GM15510 (cell line): ENCODE results near the gene TAS2R46.
"Not testable (repeated sequence)": the region's sequence is repeated elsewhere in the genome, so short reads cannot be mapped to it uniquely, and the experiment has no call there.

ENCODE experiments used
- POLR2A ChIP-seq: IDR thresholded peaks from 3 replicates; pipeline ENCODE4 v1.6.1; 2011; ENCODE audit warnings: borderline replicate concordance; ENCODE audit not compliant: insufficient read length; ENCODE audit errors: extremely low read depth

The TAS2R46 gene, protein sequence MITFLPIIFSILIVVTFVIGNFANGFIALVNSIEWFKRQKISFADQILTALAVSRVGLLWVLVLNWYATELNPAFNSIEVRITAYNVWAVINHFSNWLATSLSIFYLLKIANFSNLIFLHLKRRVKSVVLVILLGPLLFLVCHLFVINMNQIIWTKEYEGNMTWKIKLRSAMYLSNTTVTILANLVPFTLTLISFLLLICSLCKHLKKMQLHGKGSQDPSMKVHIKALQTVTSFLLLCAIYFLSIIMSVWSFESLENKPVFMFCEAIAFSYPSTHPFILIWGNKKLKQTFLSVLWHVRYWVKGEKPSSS

DNA sequence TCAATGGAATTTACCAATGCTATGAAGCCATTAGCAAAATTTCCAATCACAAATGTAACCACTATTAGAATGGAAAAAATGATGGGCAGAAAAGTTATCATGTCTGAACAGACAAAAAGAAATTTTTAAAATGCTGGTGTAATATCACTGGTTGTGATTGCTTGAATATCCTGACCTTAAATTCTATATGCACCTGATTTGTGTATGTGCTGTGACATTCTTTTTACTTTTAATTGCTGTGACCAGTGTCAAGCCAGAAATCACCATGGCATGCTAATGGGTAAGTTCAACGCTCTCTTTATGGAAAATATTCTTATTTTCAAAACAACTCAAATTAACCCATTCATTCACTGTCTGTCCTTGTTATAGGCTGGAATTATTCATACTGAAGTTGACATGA lies at the start of gene TAS2R46:
Gene TAS2R46 (minus strand): TSS at position 101 of the 400 bp plus-strand sequence. CDS start 0 bp downstream, at position 101.
- not testable (repeated sequence) for TF ChIP-seq POLR2A

DNA sequence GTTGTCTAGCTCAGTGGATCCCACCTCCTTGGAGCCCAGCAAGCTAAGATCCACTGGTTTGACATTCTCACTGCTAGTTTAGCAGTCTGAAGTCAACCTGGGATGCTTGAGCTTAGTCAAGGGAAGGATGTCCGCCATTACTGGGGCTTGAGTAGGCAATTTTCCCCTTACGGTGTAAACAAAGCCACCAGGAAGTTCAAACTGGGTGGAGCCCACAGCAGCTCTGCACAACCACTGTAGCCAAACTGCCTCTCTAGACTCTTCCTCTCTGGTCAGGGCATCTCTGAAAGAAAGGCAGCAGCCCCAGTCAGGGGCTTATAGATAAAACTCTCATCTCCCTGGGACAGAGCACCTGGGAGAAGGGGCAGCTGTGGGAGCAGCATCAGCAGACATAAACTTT lies 46.8 kb upstream of the TAS2R46 start:
- no peak for TF ChIP-seq POLR2A

DNA sequence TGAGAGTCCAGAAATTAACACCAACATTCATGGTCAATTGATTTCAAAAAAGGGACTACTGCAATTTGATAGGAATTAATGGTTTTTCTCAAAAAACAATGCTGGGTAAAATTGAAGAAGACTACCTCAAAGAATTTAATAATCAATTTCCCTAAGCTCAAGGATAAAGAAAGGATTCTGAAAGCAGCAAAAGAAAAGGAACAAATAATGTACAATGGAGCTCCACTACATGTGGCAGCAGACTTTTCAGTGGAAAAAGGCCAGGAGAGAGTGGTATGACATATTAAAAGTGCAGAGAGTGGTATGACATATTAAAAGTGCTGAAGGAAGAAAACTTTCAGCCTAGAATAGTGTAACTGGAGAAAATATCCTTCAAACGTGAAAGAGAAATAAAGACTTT lies 45.6 kb upstream of the TAS2R46 start:
- no peak for TF ChIP-seq POLR2A

DNA sequence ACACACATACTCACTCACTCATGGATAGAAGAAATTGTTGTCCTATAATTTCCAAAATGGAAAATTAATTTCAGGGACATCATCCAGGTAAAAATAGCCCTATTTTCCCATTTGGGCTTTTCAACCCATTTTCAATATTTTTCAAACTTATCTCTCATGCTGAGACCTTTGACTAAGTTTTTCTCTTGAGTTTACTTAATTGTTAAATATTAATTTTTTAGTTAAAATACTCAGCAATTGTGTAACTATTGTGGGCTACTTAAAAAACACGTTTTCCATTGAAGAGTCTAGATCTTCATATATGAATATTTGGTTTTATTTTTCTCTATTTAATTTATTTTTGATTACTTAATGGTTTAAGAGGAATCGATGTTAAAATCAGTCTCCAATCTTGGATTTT lies 44.2 kb upstream of the TAS2R46 start:
- no peak for TF ChIP-seq POLR2A

DNA sequence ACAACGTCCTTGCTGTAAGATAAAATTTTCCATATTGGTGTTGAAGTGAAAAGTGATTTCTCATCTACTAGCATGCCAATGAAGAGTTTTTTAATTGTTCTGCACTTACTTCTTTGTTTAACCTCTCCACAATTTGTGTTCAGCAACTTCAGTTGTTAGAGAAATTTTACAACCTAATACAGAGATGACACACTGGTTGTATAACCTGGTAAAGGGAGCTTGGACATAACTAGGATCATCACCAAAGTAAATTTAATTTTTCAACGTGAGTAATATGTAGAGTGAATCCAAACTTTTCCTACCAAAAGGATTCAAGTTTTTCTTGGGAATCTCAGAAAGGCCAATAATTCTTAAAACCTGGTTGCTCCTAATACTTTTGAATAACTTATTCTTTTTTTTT lies 43.5 kb upstream of the TAS2R46 start:
- no peak for TF ChIP-seq POLR2A

DNA sequence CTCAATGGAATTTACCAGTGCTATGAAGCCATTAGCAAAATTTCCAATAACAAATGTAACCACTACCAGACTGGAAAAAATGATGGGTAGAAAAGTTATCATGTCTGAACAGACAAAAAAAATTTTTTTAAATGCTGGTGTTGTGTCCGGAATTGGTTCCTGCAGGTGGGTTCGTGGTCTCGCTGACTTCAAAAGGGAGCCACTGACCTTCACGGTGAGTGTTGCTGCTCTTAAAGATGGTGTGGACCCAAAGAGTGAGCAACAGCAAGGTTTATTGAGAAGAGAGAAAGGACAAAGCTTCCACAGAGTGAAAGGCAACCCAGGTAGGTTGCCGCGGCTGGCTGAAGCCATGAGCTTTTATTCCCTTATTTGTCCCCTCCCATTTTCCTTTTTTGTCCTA lies 30.0 kb upstream of the TAS2R46 start, which contains the start of gene TAS2R43:
Gene TAS2R43 (minus strand): TSS at position 186 of the 400 bp plus-strand sequence. CDS start 84 bp downstream, at position 102.
- TF ChIP-seq POLR2A = no peak

DNA sequence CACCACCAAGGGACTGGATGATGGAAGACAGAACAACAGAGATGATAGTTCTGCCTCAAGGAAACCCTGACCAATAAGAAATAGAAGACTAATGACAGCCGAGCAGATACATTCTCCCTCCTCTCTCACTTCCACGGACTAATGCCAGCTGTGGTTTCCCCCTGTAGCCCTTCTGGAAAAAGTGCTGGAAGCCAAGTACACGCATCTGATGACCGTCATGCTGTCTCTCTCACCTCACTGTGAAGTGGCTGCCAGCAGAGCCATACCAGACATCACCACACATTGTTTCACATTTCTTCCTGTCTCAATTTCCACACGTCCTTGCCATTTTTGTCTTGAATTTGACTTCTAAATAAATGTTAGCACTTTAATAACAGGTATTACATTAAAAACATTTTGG lies 27.2 kb upstream of the TAS2R46 start:
- TF ChIP-seq POLR2A = no peak

DNA sequence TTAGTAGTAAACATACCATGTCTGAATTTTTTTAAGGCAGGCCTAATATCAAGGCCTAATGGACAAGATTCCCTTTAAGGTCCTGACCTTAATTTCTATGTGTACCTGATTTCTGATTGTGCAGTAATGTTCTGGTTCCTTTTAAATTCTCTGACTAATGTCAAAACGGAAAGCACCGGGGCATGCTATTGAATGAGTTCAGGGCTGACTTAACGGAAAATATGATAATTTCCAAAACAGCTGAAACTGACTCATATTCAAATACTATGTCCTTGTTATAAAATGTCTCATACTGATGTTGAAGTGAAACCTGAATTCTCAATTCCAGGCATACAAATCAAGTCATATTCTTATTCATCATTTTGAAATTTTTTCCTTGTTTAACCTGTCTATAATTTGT lies 23.3 kb upstream of the TAS2R46 start:
- TF ChIP-seq POLR2A = no peak

DNA sequence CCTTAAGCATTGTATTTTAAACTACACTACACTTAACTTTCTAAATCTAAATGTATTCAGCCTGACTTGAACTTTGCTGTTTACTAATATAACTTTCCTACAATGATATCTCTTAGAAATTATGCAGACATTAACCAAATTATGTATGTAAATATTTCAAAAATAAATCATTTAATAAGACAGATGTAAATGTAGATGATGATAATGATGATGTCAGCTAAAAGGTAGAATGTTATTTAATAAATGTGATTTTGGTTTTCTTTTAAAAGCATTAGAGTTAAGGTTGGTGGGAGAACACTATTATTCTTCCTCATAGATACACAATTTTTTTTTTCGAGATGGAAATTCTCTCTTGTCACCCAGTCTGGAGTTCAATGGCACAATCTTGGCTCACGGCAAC lies 19.9 kb upstream of the TAS2R46 start:
- no peak for TF ChIP-seq POLR2A

DNA sequence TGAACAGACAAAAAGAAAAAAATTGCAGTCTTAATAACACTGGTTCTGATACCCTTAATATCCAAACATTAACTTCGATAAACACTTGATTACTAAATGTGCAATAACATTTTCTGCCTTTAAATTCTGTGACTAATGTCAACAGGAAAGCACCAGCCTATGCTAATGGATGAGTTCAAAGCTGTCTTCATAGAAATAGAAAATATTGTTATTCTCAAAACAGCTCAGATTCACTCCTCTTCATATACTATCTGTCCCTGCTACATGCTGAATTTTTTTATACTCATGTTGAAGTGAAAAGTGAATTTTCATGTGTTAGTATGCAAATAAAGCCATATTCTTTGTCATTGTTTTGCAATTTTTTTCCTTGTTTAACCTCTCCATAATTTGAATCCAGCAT lies 16.2 kb upstream of the TAS2R46 start:
- TF ChIP-seq POLR2A = no peak

DNA sequence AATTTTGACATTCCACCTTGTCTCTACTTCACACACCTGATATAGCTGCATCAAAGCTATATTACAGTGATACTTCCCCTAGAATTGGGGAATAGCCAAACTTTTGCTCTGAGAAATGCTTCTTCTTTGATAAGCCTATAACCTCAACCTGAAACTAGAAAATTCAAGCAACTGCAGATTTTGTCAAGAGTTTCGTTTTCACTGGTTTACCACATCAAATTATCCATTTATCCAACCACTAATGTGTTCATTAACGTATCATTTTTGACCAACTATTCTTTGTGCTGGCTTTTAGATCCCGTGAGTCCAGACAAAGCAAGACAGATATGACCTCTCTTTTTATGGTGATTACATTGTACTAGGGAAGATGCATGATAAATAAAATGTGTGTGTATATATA lies 13.5 kb upstream of the TAS2R46 start:
- TF ChIP-seq POLR2A = no peak

DNA sequence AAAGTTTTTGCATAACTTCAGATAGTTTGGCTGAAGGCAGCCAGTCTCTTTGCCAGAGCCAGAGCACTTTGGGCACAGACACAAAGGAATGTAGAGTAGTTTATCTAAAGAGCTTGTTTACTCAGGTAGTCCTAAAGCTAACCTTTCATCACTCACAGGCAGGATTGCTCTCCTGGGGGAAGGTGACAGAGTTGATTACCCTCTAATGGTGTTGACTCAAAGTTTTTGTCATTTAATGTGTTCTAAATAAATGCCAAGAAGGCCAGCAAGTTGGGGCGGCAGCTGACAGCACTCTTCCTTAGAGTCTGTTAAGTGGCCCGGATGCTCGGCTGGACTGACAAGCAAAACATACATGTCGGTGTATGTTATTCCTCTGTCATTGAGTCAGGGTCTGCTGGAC lies 9.3 kb upstream of the TAS2R46 start:
- no peak for TF ChIP-seq POLR2A

DNA sequence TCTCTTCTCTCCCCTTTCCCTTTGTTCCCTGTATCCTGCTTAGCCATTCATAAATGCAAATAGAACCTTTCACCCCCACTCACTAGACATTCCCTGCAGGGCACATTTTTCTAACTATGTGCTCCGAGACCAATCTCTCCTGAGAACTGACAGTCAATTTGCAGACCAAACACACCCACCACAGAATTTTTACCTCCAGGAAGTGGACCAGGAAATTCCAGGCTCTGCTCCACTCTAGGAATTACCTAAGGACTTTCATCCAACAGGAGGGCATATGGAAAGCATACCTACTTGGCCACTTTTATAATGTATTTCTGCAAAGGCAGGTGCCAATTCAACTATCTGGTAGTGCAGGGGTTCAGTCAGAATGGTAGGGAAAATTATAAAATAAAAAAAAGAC lies 8.9 kb upstream of the TAS2R46 start:
- no peak for TF ChIP-seq POLR2A

DNA sequence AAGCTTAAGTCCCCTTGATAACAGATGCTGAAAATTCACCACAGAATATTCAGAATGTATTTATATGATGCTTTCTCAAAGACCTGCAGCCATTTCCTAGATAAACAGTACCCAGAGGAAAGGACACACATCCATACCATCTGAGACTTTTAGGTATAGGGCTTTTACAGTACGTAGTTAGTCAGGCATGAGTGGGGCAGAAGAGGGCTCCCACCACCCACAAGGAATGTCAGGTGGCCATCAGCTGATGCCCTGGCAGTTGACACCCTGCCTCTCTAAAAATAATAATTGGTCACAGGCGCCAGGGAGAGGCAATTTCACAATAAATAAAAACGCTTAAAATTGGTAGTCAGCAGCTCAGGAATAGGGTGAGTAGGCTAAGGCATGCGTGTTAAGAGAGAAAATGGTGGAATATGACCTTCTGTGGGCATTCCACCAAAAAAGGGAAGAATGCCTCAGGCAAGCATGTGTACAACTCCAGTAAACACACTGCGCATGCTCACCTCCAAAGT lies 7.8 kb upstream of the TAS2R46 start:
- TF ChIP-seq POLR2A = no peak

DNA sequence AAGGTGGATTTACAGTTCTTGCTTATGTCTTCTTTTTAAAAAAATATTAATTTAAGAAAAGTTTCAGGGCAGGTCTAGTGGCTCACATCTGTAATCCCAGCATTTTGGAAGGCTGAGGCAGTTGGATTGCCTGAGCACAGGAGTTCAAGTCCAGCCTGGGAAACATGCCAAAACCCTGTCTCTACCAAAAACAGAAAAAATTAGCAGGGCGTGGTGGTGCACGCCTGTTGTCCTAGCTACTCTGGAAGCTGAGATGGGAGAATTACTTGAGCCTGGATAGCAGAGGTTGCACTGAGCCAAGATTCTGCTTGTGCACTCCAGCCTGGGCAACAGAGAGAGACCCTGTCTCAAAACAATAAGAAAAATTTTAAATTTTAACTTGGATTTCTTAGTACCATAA lies 5.4 kb upstream of the TAS2R46 start:
- no peak for TF ChIP-seq POLR2A

DNA sequence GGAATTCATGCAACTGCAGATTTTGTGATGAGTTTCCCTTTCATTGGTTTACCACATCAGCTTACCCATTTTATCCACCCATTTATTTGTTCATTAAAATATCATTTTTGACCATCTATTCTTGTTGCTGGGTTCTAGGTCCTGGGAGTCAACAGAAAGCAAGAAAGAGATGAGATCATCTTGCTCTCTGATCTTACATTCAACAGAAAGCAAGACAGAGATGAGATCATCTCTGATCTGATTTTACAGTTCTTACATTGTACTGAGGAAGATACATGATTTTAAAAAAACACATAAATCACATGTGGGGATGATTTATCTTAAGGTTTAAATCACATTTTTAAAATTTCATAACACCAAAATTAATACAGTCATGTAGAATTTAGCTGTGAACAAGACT lies 2.3 kb downstream of the TAS2R46 start:
- TF ChIP-seq POLR2A = no peak
